Epithelial cell of proximal tubule (primary cell): ENCODE measurements around the gene C3. TPM values are rescaled to one million over a fixed set of nuclear protein-coding genes. Genes with fewer than 3 reads are reported as not detected.

Experiments used
- DNase-seq: peaks from one replicate; pipeline ENCODE4 v3.0.0-alpha.2; 2011; ENCODE audit warnings: low read depth
- H3K4me3 ChIP-seq: 2 replicates; pipeline ENCODE4 v1.5.1; 2011; ENCODE audit warnings: low read depth, mild to moderate bottlenecking, low read length
- total RNA-seq: library from RNA; depleted of rRNA; stranded (reverse); fragments of >200 nt; gene quantifications from 2 replicates; pipeline ENCODE4 v1.2.3, GENCODE V29; 2015
- TF ChIP-seq, protein P1 (sequence below): conservative IDR thresholded peaks from 2 replicates; pipeline ENCODE4 v1.5.1; 2012; ENCODE audit warnings: low read depth, mild to moderate bottlenecking, low read length

The C3 gene
- total RNA-seq, 1 donor from 2014 or later: 10.0 TPM

DNA sequence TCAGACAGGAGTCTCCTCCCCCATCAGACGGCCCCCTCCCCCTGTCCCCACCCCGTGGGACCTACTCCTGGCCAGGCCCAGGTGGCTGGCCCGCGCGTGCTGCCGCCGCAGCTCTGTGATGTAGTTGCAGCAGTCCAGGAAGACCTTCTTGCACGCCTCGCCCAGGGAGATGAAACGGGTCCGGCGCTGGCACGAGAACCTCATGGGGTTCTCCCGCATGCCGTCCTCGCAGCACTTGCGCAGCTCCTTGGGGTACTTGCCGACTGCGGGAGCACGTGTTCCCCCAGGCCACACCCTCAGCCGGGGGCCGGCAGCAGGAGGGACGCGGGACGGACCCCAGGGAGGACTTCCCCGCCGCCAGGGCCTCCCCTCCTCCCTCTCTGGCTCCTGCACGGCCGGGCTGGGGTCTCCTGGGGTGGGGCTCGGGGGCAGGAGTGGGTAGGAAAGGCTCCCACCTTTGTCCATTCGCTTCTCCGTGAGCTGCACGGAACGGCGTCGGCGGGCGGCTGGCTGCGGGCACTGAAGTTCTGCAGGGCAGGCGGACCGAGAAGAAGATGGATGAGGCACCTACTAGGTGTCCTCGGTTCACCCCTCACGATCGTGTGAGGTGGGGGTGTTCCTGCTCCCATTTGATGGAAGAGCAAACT lies 13.3 kb downstream of the C3 start:
- H3K4me3 ChIP-seq: no peak overlapping the region
- TF ChIP-seq, protein P1, sequence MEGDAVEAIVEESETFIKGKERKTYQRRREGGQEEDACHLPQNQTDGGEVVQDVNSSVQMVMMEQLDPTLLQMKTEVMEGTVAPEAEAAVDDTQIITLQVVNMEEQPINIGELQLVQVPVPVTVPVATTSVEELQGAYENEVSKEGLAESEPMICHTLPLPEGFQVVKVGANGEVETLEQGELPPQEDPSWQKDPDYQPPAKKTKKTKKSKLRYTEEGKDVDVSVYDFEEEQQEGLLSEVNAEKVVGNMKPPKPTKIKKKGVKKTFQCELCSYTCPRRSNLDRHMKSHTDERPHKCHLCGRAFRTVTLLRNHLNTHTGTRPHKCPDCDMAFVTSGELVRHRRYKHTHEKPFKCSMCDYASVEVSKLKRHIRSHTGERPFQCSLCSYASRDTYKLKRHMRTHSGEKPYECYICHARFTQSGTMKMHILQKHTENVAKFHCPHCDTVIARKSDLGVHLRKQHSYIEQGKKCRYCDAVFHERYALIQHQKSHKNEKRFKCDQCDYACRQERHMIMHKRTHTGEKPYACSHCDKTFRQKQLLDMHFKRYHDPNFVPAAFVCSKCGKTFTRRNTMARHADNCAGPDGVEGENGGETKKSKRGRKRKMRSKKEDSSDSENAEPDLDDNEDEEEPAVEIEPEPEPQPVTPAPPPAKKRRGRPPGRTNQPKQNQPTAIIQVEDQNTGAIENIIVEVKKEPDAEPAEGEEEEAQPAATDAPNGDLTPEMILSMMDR: no peak
- no peak for DNase-seq

DNA sequence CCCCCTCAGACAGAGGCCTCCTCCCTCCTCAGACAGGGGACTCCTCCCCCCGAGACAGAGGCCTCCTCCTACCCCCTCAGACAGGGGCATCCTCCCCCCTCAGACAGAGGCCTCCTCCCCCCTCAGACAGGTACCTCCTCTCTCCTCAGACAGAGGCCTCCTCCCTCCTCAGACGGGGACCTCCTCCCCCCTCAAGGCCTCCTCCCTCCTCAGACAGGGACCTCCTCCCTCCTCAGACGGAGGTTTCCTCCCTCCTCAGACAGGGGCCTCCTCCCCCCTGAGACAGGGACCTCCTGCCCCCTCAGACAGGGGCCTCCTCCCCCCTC lies 13.9 kb downstream of the C3 start:
- no peak overlapping the region for H3K4me3 ChIP-seq
- TF ChIP-seq, protein P1: no peak
- no peak for DNase-seq

DNA sequence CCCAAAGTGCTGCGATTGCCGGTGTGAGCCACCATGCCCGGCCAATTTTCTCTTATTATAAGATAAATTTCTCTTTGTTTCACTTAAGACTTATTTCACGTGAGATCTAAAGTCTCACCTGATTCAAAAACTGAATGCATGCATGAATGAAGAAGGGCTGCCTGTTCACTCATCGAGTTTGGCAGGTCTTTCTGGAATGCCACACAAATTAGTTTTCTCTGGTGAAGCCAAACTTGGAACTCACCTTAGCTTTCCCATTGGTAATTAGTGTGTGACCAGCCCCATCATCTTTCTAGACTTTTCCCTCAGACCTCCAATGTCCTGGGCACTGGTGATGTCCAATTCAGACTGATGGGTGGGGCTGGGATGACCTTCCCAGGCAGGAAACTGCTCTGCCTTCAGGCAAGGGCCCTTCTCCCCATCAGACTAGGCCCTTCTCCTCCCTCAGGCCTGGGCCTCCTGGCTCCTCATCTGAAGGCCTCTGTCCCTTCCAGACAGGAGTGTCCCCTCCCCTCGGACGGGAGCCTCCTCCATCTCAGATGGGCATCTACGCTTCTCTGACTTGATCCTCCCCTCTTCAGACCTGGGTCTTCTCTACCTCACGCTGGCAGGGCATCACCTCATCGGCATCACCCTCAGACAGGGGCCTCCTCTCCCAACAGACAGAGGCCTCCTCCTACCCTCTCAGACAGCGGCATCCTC lies 14.4 kb downstream of the C3 start:
- TF ChIP-seq, protein P1: no peak
- DNase-seq: no peak
- H3K4me3 ChIP-seq: no peak overlapping the region

DNA sequence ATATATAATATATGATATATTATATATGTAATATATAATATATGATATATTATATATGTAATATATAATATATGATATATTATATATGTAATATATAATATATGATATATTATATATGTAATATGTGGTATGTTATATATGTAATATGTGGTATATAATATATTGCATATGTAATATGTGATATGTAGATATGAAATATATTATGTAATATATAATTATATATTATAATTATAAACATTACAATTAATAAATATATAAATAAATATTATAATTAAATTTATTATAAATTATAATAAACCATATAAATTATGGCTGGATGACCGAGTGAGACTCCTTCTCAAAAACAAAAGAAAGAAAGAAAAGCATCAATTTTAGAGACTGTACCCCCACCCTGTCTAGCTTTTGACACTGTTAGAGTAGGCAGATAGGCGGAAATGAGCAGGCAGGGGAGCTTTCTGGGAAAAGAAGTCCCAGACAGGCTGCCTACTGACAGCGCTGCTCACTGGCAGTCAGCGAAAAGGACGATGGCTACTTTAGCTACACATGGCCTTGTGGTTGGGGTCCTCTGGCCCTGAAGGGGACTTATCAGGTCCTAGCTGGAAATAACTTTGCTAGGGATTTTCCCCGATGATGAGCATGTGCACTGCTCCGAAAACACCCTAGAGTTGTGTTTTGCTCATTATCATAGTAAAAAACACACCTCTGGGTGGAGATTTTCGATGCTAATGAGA lies 19.7 kb downstream of the C3 start:
- H3K4me3 ChIP-seq: no peak overlapping the region
- TF ChIP-seq, protein P1: no peak
- DNase-seq: no peak

DNA sequence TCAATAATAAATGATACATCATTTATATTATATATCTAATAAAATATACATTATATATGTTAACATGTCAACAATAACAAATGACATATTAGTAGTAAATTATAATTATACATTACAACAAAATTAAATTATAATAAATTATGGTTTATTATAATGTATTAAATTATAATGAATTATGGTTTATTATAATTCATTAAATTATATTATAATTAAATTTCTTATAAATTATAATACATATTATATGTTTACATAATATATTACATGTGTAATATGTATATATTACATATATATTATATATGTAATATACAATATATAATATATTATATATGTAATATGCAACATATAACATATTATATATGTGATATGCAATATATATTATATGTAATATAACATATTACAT lies 20.5 kb downstream of the C3 start:
- TF ChIP-seq, protein P1: no peak
- no peak overlapping the region for H3K4me3 ChIP-seq
- no peak for DNase-seq

DNA sequence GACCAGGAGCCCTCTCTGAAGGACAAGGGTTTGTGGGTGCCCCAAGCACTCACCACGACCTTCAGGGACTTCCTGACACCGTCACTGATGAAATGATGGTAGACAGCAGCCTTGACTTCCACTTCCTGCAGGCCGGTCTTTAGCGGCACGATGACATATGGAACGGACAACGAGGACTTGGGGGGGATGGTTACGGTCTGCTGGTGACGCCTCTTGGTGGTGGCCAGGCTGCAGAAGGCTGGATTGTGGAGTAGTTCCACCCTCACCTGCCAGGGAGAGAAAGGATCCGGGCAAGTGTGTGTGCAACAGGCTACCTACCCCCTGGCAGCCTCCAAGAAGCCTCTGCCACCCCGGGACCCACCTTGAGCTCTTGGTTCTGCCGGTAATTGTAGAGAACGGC lies 23.2 kb downstream of the C3 start:
- no peak for DNase-seq
- H3K4me3 ChIP-seq: no peak overlapping the region
- TF ChIP-seq, protein P1: no peak
